Neural progenitor cell (in vitro differentiated cells): ENCODE results near the gene IL15.

Experiments
- EZH2 ChIP-seq: fragments of 200-600 bp; sonication (generic); IDR thresholded peaks from 2 replicates; pipeline ENCODE4 v1.6.1; 2017; ENCODE audit warnings: antibody characterized with exemption, mild to moderate bottlenecking, moderate library complexity
- TF ChIP-seq, protein P1 (sequence below): fragments of 200-600 bp; sonication (generic); IDR thresholded peaks from 2 replicates; pipeline ENCODE4 v1.5.1; 2017; ENCODE audit warnings: antibody characterized with exemption, mild to moderate bottlenecking

DNA sequence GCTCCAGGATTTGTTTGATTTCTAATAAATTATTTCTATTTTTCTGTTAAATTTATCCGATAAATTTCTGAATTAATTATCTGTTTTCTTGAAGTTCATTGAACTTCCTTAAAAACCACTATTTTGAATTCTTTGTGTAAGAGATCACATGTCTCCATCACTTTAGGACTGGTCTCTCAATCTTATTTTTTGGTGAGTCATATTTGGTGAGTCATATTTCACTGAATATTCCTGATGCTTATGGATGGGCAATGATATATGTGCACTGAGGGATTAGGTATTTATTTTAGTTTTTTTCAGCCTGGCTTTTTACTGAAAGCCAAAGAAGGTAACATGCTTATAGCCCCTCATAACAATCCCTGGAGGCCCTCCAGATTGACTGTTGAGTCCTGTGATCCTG is 48.5 kb upstream of the IL15 start:
- TF ChIP-seq, protein P1, sequence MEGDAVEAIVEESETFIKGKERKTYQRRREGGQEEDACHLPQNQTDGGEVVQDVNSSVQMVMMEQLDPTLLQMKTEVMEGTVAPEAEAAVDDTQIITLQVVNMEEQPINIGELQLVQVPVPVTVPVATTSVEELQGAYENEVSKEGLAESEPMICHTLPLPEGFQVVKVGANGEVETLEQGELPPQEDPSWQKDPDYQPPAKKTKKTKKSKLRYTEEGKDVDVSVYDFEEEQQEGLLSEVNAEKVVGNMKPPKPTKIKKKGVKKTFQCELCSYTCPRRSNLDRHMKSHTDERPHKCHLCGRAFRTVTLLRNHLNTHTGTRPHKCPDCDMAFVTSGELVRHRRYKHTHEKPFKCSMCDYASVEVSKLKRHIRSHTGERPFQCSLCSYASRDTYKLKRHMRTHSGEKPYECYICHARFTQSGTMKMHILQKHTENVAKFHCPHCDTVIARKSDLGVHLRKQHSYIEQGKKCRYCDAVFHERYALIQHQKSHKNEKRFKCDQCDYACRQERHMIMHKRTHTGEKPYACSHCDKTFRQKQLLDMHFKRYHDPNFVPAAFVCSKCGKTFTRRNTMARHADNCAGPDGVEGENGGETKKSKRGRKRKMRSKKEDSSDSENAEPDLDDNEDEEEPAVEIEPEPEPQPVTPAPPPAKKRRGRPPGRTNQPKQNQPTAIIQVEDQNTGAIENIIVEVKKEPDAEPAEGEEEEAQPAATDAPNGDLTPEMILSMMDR, result no peak
- TF ChIP-seq EZH2, result no peak
